Neuronal stem cell (in vitro differentiated cells): ENCODE results near the gene ITIH6.
A peak's percentile ranks its signal among the peaks of the same experiment; 100 is the strongest.

Experiments
- DNase-seq: peaks from one replicate; pipeline ENCODE4 v3.0.0-alpha.2; 2013; ENCODE audit warnings: low spot score
- H2AFZ ChIP-seq: one replicate; pipeline ENCODE4 v1.6.1; 2013; ENCODE audit warnings: mild to moderate bottlenecking, low read length, inconsistent platforms
- H2AK5ac ChIP-seq: 2 replicates; pipeline ENCODE4 v1.6.1; 2013; ENCODE audit warnings: low read depth, mild to moderate bottlenecking, inconsistent platforms, low read length, moderate library complexity, mixed read lengths
- H2BK120ac ChIP-seq: 2 replicates; pipeline ENCODE4 v1.6.1; 2013; ENCODE audit warnings: low read depth, mild to moderate bottlenecking, inconsistent platforms, low read length, moderate library complexity, mixed read lengths
- H2BK12ac ChIP-seq: one replicate; pipeline ENCODE4 v1.6.1; 2013; ENCODE audit warnings: low read length, inconsistent platforms
- H2BK15ac ChIP-seq: 2 replicates; pipeline ENCODE4 v1.6.1; 2013; ENCODE audit warnings: mild to moderate bottlenecking, low read length, inconsistent platforms, mixed read lengths
- H2BK5ac ChIP-seq: one replicate; pipeline ENCODE4 v1.6.1; 2013; ENCODE audit warnings: inconsistent platforms, mild to moderate bottlenecking, low read length, moderate library complexity
- H3K14ac ChIP-seq: one replicate; pipeline ENCODE4 v1.6.1; 2013; ENCODE audit warnings: low read length, inconsistent platforms
- H3K18ac ChIP-seq: 2 replicates; pipeline ENCODE4 v1.6.1; 2013; ENCODE audit warnings: low read length, inconsistent platforms
- H3K23ac ChIP-seq: 2 replicates; pipeline ENCODE4 v1.6.1; 2013; ENCODE audit warnings: low read depth, mild to moderate bottlenecking, mixed read lengths, low read length, inconsistent platforms; ENCODE audit not compliant: poor library complexity
- H3K27ac ChIP-seq: replicated peaks from 3 replicates; pipeline ENCODE4 v1.5.1; 2013; ENCODE audit warnings: low read length, inconsistent platforms
- H3K27me3 ChIP-seq, 3 experiments: 2 replicates each; pipeline ENCODE4 v1.6.1; 2013; ENCODE audit warnings: low read length in 3 of 3, mild to moderate bottlenecking in 2 of 3, inconsistent platforms in 1 of 3, low read depth in 1 of 3, mixed read lengths in 1 of 3, moderate library complexity in 1 of 3; ENCODE audit not compliant: control insufficient read depth in 3 of 3, insufficient read depth in 3 of 3
- H3K36me3 ChIP-seq, 2 donors: replicated peaks in 1 of 2; 2 replicates each; pipeline ENCODE4 v1.6.1; 2013; ENCODE audit warnings: low read length in 2 of 2; ENCODE audit not compliant: control insufficient read depth in 2 of 2, insufficient read depth in 2 of 2
- H3K4ac ChIP-seq: 2 replicates; pipeline ENCODE4 v1.6.1; 2013; ENCODE audit warnings: inconsistent platforms, mild to moderate bottlenecking, low read length, moderate library complexity
- H3K4me1 ChIP-seq, 2 donors: 1 replicate in 1 of 2; 2 replicates in 1 of 2; pipeline ENCODE4 v1.6.1; 2013; ENCODE audit warnings: low read length in 2 of 2, low read depth in 1 of 2; ENCODE audit not compliant: control insufficient read depth in 2 of 2, insufficient read depth in 1 of 2
- H3K4me2 ChIP-seq: one replicate; pipeline ENCODE4 v1.6.1; 2013; ENCODE audit warnings: mild to moderate bottlenecking, low read length, inconsistent platforms; ENCODE audit not compliant: insufficient read depth, poor library complexity, severe bottlenecking
- H3K4me3 ChIP-seq, 2 donors: 2 replicates each; pipeline ENCODE4 v1.5.1; 2013; ENCODE audit warnings: low read length in 2 of 2, mild to moderate bottlenecking in 2 of 2, inconsistent platforms in 1 of 2, moderate library complexity in 1 of 2
- H3K79me1 ChIP-seq: one replicate; pipeline ENCODE4 v1.6.1; 2013; ENCODE audit warnings: low read depth, mild to moderate bottlenecking, inconsistent platforms, low read length, moderate library complexity
- H3K9ac ChIP-seq: one replicate; pipeline ENCODE4 v1.6.1; 2013; ENCODE audit warnings: mild to moderate bottlenecking, low read depth, low read length, inconsistent platforms; ENCODE audit not compliant: poor library complexity
- H3K9me3 ChIP-seq, 2 donors: replicated peaks in 1 of 2; 2 replicates each; pipeline versions ENCODE3 to v1.6.1; 2013; ENCODE audit warnings: low read length in 2 of 2, mild to moderate bottlenecking in 2 of 2, inconsistent platforms in 1 of 2, low read depth in 1 of 2, mixed read lengths in 1 of 2, moderate library complexity in 1 of 2; ENCODE audit not compliant: control insufficient read depth in 2 of 2, insufficient read depth in 1 of 2
- H4K8ac ChIP-seq: one replicate; pipeline ENCODE4 v1.6.1; 2013; ENCODE audit warnings: low read depth, mild to moderate bottlenecking, inconsistent platforms, low read length, moderate library complexity
- H4K91ac ChIP-seq: one replicate; pipeline ENCODE4 v1.6.1; 2013; ENCODE audit warnings: low read length, low read depth, mild to moderate bottlenecking, inconsistent platforms; ENCODE audit not compliant: poor library complexity
- WGBS, 2 donors: extraction: QIAGEN DNeasy Blood & Tissue Kit; methylation state at CpG; one replicate each; pipeline ENCODE4 v1.1.7; 2013; ENCODE audit warnings: missing lambda C conversion rate in 2 of 2, mixed read lengths in 1 of 2; ENCODE audit not compliant: insufficient read length in 2 of 2, insufficient replicate concordance in 1 of 2; ENCODE audit errors: extremely low coverage in 2 of 2; 5-methylcytosine and 5-hydroxymethylcytosine counted together

Gene ITIH6

GRCh38 chrX:54811301-54811885 lies 13.3 kb upstream of the ITIH6 start:
- Histone ChIP-seq H3K4me1 (peaks cover 0 to 2% of the 10 kb centered on the region in 2 donors), H3K23ac (no peak overlapping the region), H2AFZ (no peak overlapping the region), H2BK5ac (no peak overlapping the region), H4K8ac (no peak overlapping the region), H2BK120ac (no peak overlapping the region), H3K18ac (no peak overlapping the region), H3K27ac (no peak overlapping the region), H3K4me2 (no peak overlapping the region), H3K14ac (no peak overlapping the region), H3K27me3 (no peaks in the 10 kb centered on the region), H3K79me1 (peaks cover 3% of the 10 kb centered on the region), H2BK15ac (no peak overlapping the region), H3K4ac (no peak overlapping the region), H3K9ac (no peak overlapping the region), H4K91ac (no peak overlapping the region), H2BK12ac (no peak overlapping the region), H2AK5ac (no peak overlapping the region), H3K9me3 (no peaks in the 10 kb centered on the region), H3K36me3 (peaks cover 49 to 74% of the 10 kb centered on the region in 2 donors), H3K4me3 (no peak overlapping the region)
- no CpG with 5 or more reads among the region's 9 CpGs for WGBS, 2 donors
- DNase-seq: no peak

GRCh38 chrX:54810532-54810931 lies 12.5 kb upstream of the ITIH6 start:
- Histone ChIP-seq H2BK5ac (no peak overlapping the region), H3K9me3 (no peaks in the 10 kb centered on the region), H2BK12ac (no peak overlapping the region), H3K18ac (no peak overlapping the region), H3K4me1 (peaks cover 0 to 2% of the 10 kb centered on the region in 2 donors), H4K8ac (no peak overlapping the region), H3K36me3 (peaks cover 47 to 65% of the 10 kb centered on the region in 2 donors), H3K4me2 (no peak overlapping the region), H3K4ac (no peak overlapping the region), H3K23ac (no peak overlapping the region), H2AFZ (no peak overlapping the region), H3K27ac (no peak overlapping the region), H3K14ac (no peak overlapping the region), H3K4me3 (no peak overlapping the region), H3K79me1 (peaks cover 3% of the 10 kb centered on the region), H4K91ac (no peak overlapping the region), H3K27me3 (peaks cover 0 to 7% (median 0%) of the 10 kb centered on the region in 3 experiments), H3K9ac (no peak overlapping the region), H2BK15ac (no peak overlapping the region), H2BK120ac (no peak overlapping the region), H2AK5ac (no peak overlapping the region)
- DNase-seq: no peak
- no CpG with 5 or more reads among the region's 5 CpGs for WGBS, 2 donors

GRCh38 chrX:54808605-54809483 lies 10.8 kb upstream of the ITIH6 start:
- peak overlapping the region; percentile 75 to 94 for H3K4me3 ChIP-seq
- no peak overlapping the region for H2AK5ac ChIP-seq
- peak overlapping the region; percentile 68 for H3K4me2 ChIP-seq
- WGBS, 2 donors: no CpG with 5 or more reads among the region's 38 CpGs
- H3K4ac ChIP-seq: no peak overlapping the region
- no peak overlapping the region for H2BK15ac ChIP-seq
- DNase-seq: peak; percentile 96
- H3K18ac ChIP-seq: peak overlapping the region; percentile 52
- H2BK12ac ChIP-seq: no peak overlapping the region
- H3K4me1 ChIP-seq: peaks cover 0 to 2% of the 10 kb centered on the region in 2 donors
- no peak overlapping the region for H2BK120ac ChIP-seq
- peak overlapping the region; percentile 98 for H3K27ac ChIP-seq
- H2AFZ ChIP-seq: peak overlapping the region; percentile 45
- H3K9me3 ChIP-seq: no peaks in the 10 kb centered on the region
- peak overlapping the region; percentile 39 for H2BK5ac ChIP-seq
- H3K79me1 ChIP-seq: peaks cover 3% of the 10 kb centered on the region
- no peak overlapping the region for H4K8ac ChIP-seq
- peaks cover 34 to 48% of the 10 kb centered on the region in 2 donors for H3K36me3 ChIP-seq
- peaks cover 0 to 14% (median 0%) of the 10 kb centered on the region in 3 experiments for H3K27me3 ChIP-seq
- H4K91ac ChIP-seq: no peak overlapping the region
- H3K14ac ChIP-seq: no peak overlapping the region
- no peak overlapping the region for H3K23ac ChIP-seq
- peak overlapping the region; percentile 72 for H3K9ac ChIP-seq

GRCh38 chrX:54808109-54808604 lies 10.1 kb upstream of the ITIH6 start:
- H3K18ac ChIP-seq: peak overlapping the region; percentile 96
- no peak overlapping the region for H2BK15ac ChIP-seq
- H2AK5ac ChIP-seq: no peak overlapping the region
- no peak overlapping the region for H4K8ac ChIP-seq
- no peak overlapping the region for H2BK12ac ChIP-seq
- no CpG with 5 or more reads among the region's 23 CpGs for WGBS, 2 donors
- peaks cover 0 to 2% of the 10 kb centered on the region in 2 donors for H3K4me1 ChIP-seq
- no peak overlapping the region for H2BK120ac ChIP-seq
- H3K14ac ChIP-seq: no peak overlapping the region
- peak overlapping the region; percentile 45 for H2AFZ ChIP-seq
- H3K27me3 ChIP-seq: peaks cover 0 to 20% (median 0%) of the 10 kb centered on the region in 3 experiments
- no peak overlapping the region for H3K4ac ChIP-seq
- H3K27ac ChIP-seq: peak overlapping the region; percentile 98
- H2BK5ac ChIP-seq: peak overlapping the region; percentile 53
- H3K9me3 ChIP-seq: no peaks in the 10 kb centered on the region
- H4K91ac ChIP-seq: no peak overlapping the region
- DNase-seq: peak; percentile 70
- H3K4me2 ChIP-seq: peak overlapping the region; percentile 25
- peaks cover 31 to 41% of the 10 kb centered on the region in 2 donors for H3K36me3 ChIP-seq
- no peak overlapping the region for H3K23ac ChIP-seq
- peak overlapping the region; percentile 90 for H3K9ac ChIP-seq
- H3K79me1 ChIP-seq: peaks cover 3% of the 10 kb centered on the region
- H3K4me3 ChIP-seq: peak overlapping the region; percentile 75 to 94
